Neural cell (in vitro differentiated cells): Measurements from ENCODE around the gene TOLLIP. TPM values are rescaled to one million over a fixed set of nuclear protein-coding genes. Genes with fewer than 3 reads are reported as not detected.

ENCODE experiments used
- H2AFZ ChIP-seq: fragments of 200-600, 300-800 bp; sonication (generic), shearing (Covaris generic); 2 replicates; pipeline ENCODE4 v1.6.0; 2014; ENCODE audit warnings: low read depth, mild to moderate bottlenecking, antibody characterized with exemption, low read length, moderate library complexity
- H3F3A ChIP-seq: fragments of 200-600 bp; shearing (Covaris generic); 2 replicates; pipeline ENCODE4 v1.6.1; 2016; ENCODE audit warnings: mild to moderate bottlenecking, moderate library complexity, mixed read lengths, antibody characterized with exemption, low read length; ENCODE audit not compliant: insufficient read depth, poor library complexity, severe bottlenecking
- H3K27ac ChIP-seq: fragments of 200-600, 300-800 bp; sonication (generic), shearing (Covaris generic); 2 replicates; pipeline ENCODE4 v1.5.1; 2014; ENCODE audit warnings: mild to moderate bottlenecking, low read length, moderate library complexity
- H3K27me3 ChIP-seq: fragments of 300-800, 200-600 bp; sonication (generic), shearing (Covaris generic); 2 replicates; pipeline ENCODE4 v1.6.0; 2014; ENCODE audit warnings: mild to moderate bottlenecking, low read depth, low read length, moderate library complexity; ENCODE audit not compliant: insufficient read depth
- H3K36me3 ChIP-seq: fragments of 300-800, 200-600 bp; sonication (generic), shearing (Covaris generic); 2 replicates; pipeline ENCODE4 v1.5.1; 2014; ENCODE audit warnings: mild to moderate bottlenecking, antibody characterized with exemption, low read length, moderate library complexity; ENCODE audit not compliant: insufficient read depth
- H3K4me2 ChIP-seq: fragments of 300-800, 200-600 bp; sonication (generic), shearing (Covaris generic); 2 replicates; pipeline ENCODE4 v1.6.0; 2014; ENCODE audit warnings: mild to moderate bottlenecking, low read length
- H3K4me3 ChIP-seq: fragments of 300-800, 200-600 bp; sonication (generic), shearing (Covaris generic); 2 replicates; pipeline ENCODE4 v1.5.1; 2014; ENCODE audit warnings: mild to moderate bottlenecking, low read length, moderate library complexity
- H3K79me2 ChIP-seq: fragments of 200-600 bp; shearing (Covaris generic); replicated peaks from 2 replicates; pipeline ENCODE4 v1.6.0; 2014; ENCODE audit warnings: mild to moderate bottlenecking, low read length, moderate library complexity; ENCODE audit not compliant: insufficient read depth
- H3K9ac ChIP-seq: fragments of 300-800, 200-600 bp; sonication (generic), shearing (Covaris generic); 2 replicates; pipeline ENCODE4 v1.6.1; 2016; ENCODE audit warnings: mild to moderate bottlenecking, low read length, mixed read lengths
- H3K9me2 ChIP-seq: fragments of 200-600 bp; shearing (Covaris generic); 2 replicates; pipeline ENCODE4 v1.6.1; 2016; ENCODE audit warnings: mild to moderate bottlenecking, low read length, mixed read lengths; ENCODE audit not compliant: insufficient read depth
- H3K9me3 ChIP-seq: fragments of 200-600, 300-800 bp; sonication (generic), shearing (Covaris generic); 2 replicates; pipeline ENCODE4 v1.6.1; 2016; ENCODE audit warnings: mild to moderate bottlenecking, mixed run types, low read length, moderate library complexity, mixed read lengths
- H4K20me1 ChIP-seq: fragments of 200-600 bp; shearing (Covaris generic); 2 replicates; pipeline ENCODE4 v1.6.1; 2016; ENCODE audit warnings: mild to moderate bottlenecking, mixed run types; ENCODE audit not compliant: insufficient read depth
- EP300 ChIP-seq: fragments of 450-650 bp; conservative IDR thresholded peaks from 2 replicates; pipeline ENCODE4 v1.6.1; 2014; ENCODE audit warnings: antibody characterized with exemption, mild to moderate bottlenecking, moderate library complexity; ENCODE audit not compliant: poor library complexity, severe bottlenecking
- EZH2 ChIP-seq: fragments of 200-600, 300-800 bp; shearing (Covaris generic), sonication (generic); IDR thresholded peaks from 2 replicates; pipeline ENCODE4 v1.6.1; 2014; ENCODE audit warnings: antibody characterized with exemption, low read length, borderline replicate concordance, mild to moderate bottlenecking; ENCODE audit not compliant: insufficient read depth, poor library complexity, severe bottlenecking
- MXI1 ChIP-seq: fragments of 450-650 bp; conservative IDR thresholded peaks from 2 replicates; pipeline ENCODE4 v1.6.1; 2014; ENCODE audit warnings: antibody characterized with exemption, mild to moderate bottlenecking; ENCODE audit not compliant: poor library complexity, severe bottlenecking
- POLR2AphosphoS5 ChIP-seq: IDR thresholded peaks from 2 replicates; pipeline ENCODE4 v1.6.1; 2012
- RAD21 ChIP-seq: fragments of 450-650 bp; conservative IDR thresholded peaks from 2 replicates; pipeline ENCODE4 v1.6.1; 2014; ENCODE audit warnings: antibody characterized with exemption, mild to moderate bottlenecking, moderate library complexity
- SMC3 ChIP-seq: fragments of 450-650 bp; conservative IDR thresholded peaks from 2 replicates; pipeline ENCODE4 v1.6.1; 2014; ENCODE audit warnings: antibody characterized with exemption, mild to moderate bottlenecking, moderate library complexity; ENCODE audit not compliant: poor library complexity
- TAF1 ChIP-seq: IDR thresholded peaks from 2 replicates; pipeline ENCODE4 v1.6.1; 2012; ENCODE audit warnings: low read depth
- polyA plus RNA-seq: library from polyadenylated mRNA; depleted of rRNA; stranded (reverse); fragments of >200 nt; gene quantifications from 2 replicates; pipeline ENCODE4 v1.2.3, GENCODE V29; 2014
- TF ChIP-seq, protein P1 (sequence below): IDR thresholded peaks from 2 replicates; pipeline ENCODE4 v1.6.1; 2012; ENCODE audit warnings: borderline replicate concordance
- TF ChIP-seq, protein P2 (sequence below): fragments of 450-650 bp; IDR thresholded peaks from 2 replicates; pipeline ENCODE4 v1.5.1; 2014; ENCODE audit warnings: antibody characterized with exemption, mild to moderate bottlenecking, moderate library complexity; ENCODE audit not compliant: poor library complexity, severe bottlenecking

TOLLIP gene
- polyA plus RNA-seq, 1 donor from 2014 or later, result 24.1 TPM

DNA sequence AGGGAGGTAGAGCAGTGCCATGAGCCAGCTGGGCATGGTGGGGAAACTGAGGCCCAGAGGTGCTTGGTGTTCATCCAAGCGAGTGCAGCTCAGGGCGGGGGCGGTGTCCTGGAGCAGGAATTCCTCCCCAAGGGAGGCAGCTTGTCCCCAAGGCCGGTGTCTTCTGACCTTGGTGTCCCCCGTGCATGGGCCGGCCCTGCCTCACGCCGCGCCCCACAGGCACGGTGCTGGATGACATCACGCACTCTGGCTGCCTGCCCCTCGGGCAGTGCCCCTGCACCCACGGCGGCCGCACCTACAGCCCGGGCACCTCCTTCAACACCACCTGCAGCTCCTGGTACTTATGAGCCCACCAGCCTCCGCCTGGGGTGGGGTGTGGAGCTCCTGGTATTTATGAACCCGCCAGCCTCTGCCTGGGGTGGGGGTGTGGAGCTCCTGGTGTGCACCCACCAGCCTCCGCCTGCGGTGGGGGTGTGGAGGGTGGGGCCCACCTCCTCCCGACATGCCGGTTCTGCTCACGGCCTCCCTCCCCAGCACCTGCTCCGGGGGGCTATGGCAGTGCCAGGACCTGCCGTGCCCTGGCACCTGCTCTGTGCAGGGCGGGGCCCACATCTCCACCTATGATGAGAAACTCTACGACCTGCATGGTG lies 79.8 kb downstream of the TOLLIP start:
- Histone ChIP-seq H3K27me3 (no peaks in the 10 kb centered on the region), H3K4me3 (no peak overlapping the region), H3K27ac (no peak overlapping the region), H3K9ac (no peak overlapping the region), H3F3A (no peaks in the 10 kb centered on the region), H3K4me2 (no peak overlapping the region), H2AFZ (no peak overlapping the region), H3K9me2 (no peaks in the 10 kb centered on the region), H3K79me2 (no peaks in the 10 kb centered on the region), H3K36me3 (no peaks in the 10 kb centered on the region), H4K20me1 (no peaks in the 10 kb centered on the region), H3K9me3 (no peaks in the 10 kb centered on the region)
- TF ChIP-seq EZH2 (no peak), POLR2AphosphoS5 (no peak), EP300 (no peak), TAF1 (no peak), MXI1 (no peak), RAD21 (no peak), SMC3 (no peak)
- TF ChIP-seq, protein P1, sequence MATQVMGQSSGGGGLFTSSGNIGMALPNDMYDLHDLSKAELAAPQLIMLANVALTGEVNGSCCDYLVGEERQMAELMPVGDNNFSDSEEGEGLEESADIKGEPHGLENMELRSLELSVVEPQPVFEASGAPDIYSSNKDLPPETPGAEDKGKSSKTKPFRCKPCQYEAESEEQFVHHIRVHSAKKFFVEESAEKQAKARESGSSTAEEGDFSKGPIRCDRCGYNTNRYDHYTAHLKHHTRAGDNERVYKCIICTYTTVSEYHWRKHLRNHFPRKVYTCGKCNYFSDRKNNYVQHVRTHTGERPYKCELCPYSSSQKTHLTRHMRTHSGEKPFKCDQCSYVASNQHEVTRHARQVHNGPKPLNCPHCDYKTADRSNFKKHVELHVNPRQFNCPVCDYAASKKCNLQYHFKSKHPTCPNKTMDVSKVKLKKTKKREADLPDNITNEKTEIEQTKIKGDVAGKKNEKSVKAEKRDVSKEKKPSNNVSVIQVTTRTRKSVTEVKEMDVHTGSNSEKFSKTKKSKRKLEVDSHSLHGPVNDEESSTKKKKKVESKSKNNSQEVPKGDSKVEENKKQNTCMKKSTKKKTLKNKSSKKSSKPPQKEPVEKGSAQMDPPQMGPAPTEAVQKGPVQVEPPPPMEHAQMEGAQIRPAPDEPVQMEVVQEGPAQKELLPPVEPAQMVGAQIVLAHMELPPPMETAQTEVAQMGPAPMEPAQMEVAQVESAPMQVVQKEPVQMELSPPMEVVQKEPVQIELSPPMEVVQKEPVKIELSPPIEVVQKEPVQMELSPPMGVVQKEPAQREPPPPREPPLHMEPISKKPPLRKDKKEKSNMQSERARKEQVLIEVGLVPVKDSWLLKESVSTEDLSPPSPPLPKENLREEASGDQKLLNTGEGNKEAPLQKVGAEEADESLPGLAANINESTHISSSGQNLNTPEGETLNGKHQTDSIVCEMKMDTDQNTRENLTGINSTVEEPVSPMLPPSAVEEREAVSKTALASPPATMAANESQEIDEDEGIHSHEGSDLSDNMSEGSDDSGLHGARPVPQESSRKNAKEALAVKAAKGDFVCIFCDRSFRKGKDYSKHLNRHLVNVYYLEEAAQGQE, result no peak
- TF ChIP-seq, protein P2, sequence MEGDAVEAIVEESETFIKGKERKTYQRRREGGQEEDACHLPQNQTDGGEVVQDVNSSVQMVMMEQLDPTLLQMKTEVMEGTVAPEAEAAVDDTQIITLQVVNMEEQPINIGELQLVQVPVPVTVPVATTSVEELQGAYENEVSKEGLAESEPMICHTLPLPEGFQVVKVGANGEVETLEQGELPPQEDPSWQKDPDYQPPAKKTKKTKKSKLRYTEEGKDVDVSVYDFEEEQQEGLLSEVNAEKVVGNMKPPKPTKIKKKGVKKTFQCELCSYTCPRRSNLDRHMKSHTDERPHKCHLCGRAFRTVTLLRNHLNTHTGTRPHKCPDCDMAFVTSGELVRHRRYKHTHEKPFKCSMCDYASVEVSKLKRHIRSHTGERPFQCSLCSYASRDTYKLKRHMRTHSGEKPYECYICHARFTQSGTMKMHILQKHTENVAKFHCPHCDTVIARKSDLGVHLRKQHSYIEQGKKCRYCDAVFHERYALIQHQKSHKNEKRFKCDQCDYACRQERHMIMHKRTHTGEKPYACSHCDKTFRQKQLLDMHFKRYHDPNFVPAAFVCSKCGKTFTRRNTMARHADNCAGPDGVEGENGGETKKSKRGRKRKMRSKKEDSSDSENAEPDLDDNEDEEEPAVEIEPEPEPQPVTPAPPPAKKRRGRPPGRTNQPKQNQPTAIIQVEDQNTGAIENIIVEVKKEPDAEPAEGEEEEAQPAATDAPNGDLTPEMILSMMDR, result no peak

DNA sequence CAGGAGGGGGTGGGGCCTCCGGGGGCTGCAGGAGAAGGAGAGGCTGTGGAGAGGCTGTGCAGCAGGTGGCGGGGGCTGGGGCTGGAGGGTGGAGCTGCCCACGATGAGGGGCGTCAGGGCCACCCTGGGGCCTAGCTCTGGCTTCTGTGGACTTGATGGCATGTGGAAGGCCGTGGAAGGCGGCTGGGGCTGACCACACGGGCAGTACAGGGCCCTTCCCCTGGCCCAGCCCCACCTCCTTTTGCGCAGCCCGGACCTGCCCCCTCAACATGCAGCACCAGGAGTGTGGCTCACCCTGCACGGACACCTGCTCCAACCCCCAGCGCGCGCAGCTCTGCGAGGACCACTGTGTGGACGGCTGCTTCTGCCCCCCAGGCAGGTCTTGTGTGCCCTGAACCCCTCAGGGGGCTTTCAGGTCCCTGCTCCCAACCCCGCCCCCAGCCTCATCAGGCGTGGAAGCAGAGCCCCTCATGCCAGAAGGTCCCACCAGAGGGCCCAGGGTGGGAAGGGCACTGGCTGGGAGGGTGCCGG lies 80.4 kb downstream of the TOLLIP start:
- H3K4me2 ChIP-seq, result no peak overlapping the region
- no peak overlapping the region for H2AFZ ChIP-seq
- no peaks in the 10 kb centered on the region for H3K9me3 ChIP-seq
- no peak overlapping the region for H3K27ac ChIP-seq
- H3F3A ChIP-seq, result no peaks in the 10 kb centered on the region
- no peak overlapping the region for H3K4me3 ChIP-seq
- no peaks in the 10 kb centered on the region for H3K79me2 ChIP-seq
- TF ChIP-seq SMC3 (no peak), POLR2AphosphoS5 (no peak)
- H4K20me1 ChIP-seq, result no peaks in the 10 kb centered on the region
- H3K9ac ChIP-seq, result no peak overlapping the region
- H3K36me3 ChIP-seq, result no peaks in the 10 kb centered on the region
- no peaks in the 10 kb centered on the region for H3K27me3 ChIP-seq
- H3K9me2 ChIP-seq, result no peaks in the 10 kb centered on the region
